KG1 (cell line): ENCODE results near the gene TPMT.
A peak's percentile ranks its signal among the peaks of the same experiment; 100 is the strongest.
"Not testable (repeated sequence)": the region's sequence is repeated elsewhere in the genome, so short reads cannot be mapped to it uniquely, and the experiment has no call there.

Experiments
- DNase-seq: peaks from one replicate; lab custom pipeline; 2025; lab: John Stamatoyannopoulos, UW

The TPMT gene

GRCh38 chr6:18154507-18155149 is at the start of gene TPMT:
TPMT (minus strand) TSS chr6:18155077; CDS start chr6:18149127, 5,950 bp downstream.
- peak; percentile 60 for DNase-seq

DNA sequence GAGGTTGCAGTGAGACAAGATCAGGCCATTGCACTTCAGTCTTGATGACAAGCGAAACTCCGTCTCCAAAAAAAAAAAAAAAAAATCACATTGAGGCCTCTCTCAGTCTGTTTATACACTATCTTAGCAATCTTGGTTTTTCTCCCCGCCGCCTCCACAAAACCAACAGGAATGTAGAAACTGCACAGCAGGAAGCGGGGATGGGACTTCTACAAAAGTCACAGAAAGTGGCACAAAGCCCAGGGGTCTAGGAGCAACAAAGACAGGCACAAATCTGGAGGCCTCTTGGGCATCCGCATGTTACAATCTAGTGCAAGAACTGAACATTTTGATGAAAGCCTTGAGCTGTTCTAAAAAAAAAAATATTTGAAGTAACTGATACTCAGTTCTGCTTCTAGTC is 48.9 kb upstream of the TPMT start:
- no peak for DNase-seq

DNA sequence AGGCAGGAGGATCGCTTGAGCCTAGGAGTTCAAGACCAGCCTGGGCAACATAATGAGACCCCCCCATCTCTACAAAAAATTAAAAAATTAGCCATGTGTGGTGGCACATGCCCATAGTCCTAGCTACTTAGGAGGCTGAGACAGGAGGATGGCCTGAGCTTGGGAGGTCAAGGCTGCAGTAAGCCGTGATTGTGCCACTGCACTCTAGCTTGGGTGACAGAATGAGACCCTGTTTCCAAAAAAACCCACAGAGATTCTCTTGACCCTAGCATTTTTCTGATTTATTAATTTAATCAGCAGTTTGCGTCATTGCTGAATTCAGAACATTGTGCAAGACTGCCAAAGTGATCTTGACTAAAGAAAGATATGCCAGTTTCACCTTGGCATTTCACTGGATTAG is 37.1 kb upstream of the TPMT start:
- no peak for DNase-seq

- DNase-seq, result no peak
These were observed 34.3 kb upstream of the TPMT start for GRCh38 chr6:18189196-18189595.

- no peak for DNase-seq
These were observed 32.8 kb upstream of the TPMT start for GRCh38 chr6:18187701-18188100.

GRCh38 chr6:18186540-18187250 is 31.8 kb upstream of the TPMT start:
- no peak for DNase-seq

GRCh38 chr6:18186033-18186432 is 31.2 kb upstream of the TPMT start:
- no peak for DNase-seq

DNA sequence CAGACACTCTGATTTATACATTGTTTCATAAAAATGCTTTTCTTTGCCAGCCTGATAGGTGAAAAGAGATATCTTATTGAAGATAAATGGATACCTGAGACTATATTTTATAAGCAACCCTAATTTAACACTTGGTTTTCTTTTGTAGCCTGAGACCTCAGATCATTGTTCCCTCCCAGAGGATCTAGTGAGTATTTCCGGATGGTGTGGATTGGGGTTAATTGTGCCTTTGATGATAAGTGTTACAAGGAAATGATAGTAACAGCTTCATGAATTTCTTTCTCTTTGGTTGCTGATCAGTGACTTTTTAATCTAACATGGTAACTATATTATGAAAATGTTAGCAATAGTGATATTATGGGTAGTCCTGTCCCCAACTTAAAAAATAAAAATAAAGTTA is 30.7 kb upstream of the TPMT start:
- no peak for DNase-seq

DNA sequence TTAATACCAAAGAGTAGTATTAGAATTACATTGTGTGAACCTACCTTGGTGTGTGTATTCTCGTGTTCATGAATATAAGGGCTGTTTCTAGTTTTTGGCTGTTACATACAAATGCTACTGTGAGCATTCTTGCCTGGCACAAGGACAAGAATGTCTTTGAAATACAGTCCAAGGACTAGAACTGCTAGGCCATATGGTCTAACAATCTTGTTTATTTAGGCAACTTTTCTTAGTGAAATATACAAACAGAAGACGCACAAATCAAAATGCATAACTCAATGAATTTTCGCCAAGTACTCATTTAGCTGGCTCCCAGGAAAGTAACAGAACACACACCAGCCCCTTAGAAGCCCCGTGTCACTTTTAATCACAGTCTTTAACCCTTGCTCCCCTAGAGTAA is 28.9 kb upstream of the TPMT start:
- DNase-seq, result no peak

DNA sequence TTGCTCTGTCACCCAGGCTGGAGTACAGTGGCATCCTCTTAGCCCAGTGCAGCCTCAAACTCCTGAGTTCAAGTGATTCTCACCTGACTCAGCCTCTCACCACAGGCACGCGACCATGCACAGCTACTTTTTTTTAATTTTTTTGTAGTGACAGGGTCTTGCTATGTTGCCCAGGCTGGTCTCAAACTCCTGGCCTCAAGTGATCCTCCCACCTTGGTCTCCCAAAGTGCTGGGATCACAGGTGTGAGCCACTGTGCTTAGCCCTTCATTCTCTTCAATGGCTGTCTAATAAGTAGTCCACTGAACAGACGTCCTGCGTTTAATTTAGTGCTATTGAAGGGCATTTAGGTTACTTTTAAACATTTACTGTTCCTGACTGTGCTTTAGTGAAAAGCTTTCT is 27.7 kb upstream of the TPMT start:
- no peak for DNase-seq

DNA sequence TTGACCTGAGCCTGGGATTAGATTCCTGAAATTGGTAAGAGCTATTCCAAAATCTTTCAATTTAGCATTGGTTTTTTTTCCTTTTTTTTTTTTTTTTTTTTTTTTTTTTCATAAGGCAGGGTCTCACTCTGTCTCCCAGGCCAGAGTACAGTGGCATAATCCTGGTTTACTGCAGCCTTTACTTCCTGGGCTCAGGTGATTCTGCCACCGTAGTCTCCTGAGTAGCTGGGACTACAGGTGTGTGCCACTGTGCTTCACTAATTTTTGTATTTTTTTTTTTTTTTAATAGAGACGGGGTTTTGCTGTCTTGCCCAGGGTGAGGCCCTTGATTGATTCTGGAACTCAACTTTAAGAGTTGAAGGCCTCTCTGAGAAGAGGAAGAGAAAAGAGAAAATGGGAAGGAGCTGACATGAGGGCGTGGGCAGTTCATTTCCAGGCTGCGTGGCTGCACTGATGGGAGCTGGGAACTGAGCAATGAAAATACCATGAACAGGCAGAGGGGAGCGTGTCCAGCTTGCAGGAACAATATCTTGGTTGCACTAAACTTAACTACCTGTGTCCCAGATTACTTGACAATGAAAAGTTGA is 25.0 kb upstream of the TPMT start:
- no peak for DNase-seq

- DNase-seq, result no peak
These were observed 24.2 kb upstream of the TPMT start for GRCh38 chr6:18178960-18179615.

- DNase-seq, result no peak
These were observed 22.5 kb upstream of the TPMT start for GRCh38 chr6:18177286-18177965.

- DNase-seq, result not testable (repeated sequence)
These were observed 21.3 kb upstream of the TPMT start for GRCh38 chr6:18176198-18176597.

GRCh38 chr6:18171871-18172270 is 17.0 kb upstream of the TPMT start:
- DNase-seq, result no peak

DNA sequence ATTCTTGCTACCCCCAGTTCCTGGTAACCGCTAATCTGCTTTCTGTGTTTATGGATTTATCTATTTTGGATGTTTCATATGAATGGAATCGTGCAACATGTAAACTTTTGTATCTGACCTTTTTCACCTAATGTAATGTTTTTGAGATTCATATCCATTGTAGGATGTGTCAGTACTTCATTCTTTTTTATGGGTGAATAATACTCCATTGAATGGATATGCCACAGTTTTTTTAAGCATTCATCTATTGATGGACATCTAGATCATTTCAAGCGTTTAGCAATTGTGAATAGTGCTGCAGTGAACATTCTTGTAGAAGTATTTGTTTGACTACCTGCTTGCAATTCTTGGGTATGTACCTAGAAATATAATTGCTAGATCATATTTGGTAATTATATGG is 13.4 kb upstream of the TPMT start:
- DNase-seq, result no peak

GRCh38 chr6:18166312-18167036 is 11.6 kb upstream of the TPMT start:
- no peak for DNase-seq

DNA sequence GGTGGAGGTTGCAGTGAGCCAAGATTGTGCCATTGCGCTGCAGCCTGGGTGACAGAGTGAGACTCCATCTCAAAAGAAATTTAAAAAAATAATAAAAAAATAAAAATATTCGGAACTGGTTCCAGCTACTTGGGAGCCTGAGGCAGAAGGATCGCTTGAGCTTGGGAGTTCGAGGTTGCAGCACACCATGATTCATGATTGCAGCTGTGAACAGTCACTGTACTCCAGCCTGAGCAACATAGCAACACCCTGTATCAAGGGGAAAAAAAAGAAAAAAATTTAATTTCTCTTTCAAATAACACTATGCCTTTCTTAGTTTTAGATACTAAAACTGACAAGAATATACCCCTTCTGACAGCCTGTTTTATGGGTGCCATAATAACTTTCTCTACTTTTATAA is 10.9 kb upstream of the TPMT start:
- DNase-seq, result no peak

- no peak for DNase-seq
These were observed 7.5 kb upstream of the TPMT start for GRCh38 chr6:18162401-18162800.

GRCh38 chr6:18161431-18161830 is 6.6 kb upstream of the TPMT start:
- no peak for DNase-seq

DNA sequence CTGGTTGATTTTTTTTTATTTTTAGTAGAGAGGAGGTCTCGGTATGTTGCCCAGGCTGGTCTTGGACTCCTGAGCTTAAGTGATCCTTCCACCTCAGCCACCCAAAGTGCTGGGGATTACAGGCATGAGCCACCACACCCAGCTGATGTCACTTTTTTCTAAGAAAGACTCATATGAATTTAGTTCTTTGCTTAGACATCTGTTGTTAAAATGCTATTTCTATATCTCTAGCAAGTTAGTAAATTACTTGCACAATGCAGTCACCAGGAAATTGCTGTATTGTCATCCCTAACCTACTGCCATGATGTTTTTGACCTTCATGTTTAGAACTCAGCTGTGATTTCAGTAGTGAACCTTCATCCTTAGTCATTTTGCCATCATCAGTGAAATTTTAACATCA is 6.0 kb upstream of the TPMT start:
- no peak for DNase-seq
